NCI-H2107 treated with DMSO at 0.1 percent for 48 hours (cell line): ENCODE results near the gene SNF8.

Source experiments
- DNase-seq: peaks from one replicate; lab custom pipeline; 2025; ENCODE audit not compliant: unreplicated experiment; lab: John Stamatoyannopoulos, UW

SNF8 gene

GRCh38 chr17:48929812-48930165, 14.9 kb downstream of the SNF8 start:
- no peak for DNase-seq

GRCh38 chr17:48928876-48929811, 15.5 kb downstream of the SNF8 start:
- DNase-seq: no peak

- no peak for DNase-seq
Observed at GRCh38 chr17:48927978-48928745, 16.5 kb downstream of the SNF8 start.

- peak; percentile 50 for DNase-seq
Observed at GRCh38 chr17:48925991-48926342, 18.7 kb downstream of the SNF8 start.

- no peak for DNase-seq
Observed at GRCh38 chr17:48925251-48925990, 19.2 kb downstream of the SNF8 start.

- DNase-seq: no peak
Observed at GRCh38 chr17:48915459-48916282, 29.0 kb downstream of the SNF8 start.

GRCh38 chr17:48912476-48912875, 32.2 kb downstream of the SNF8 start:
- DNase-seq: no peak

GRCh38 chr17:48910370-48910769, 34.3 kb downstream of the SNF8 start:
- DNase-seq: peak; percentile 18

GRCh38 chr17:48909783-48910182, 34.9 kb downstream of the SNF8 start:
- DNase-seq: no peak

GRCh38 chr17:48908853-48909394, 35.7 kb downstream of the SNF8 start:
- peak; percentile 21 for DNase-seq

- peak; percentile 76 for DNase-seq
Observed at GRCh38 chr17:48908047-48908843, 36.4 kb downstream of the SNF8 start, which contains the start of gene UBE2Z. TSS of gene UBE2Z (plus strand) at chr17:48908407. CDS start at chr17:48908504, 97 bp downstream.

GRCh38 chr17:48907713-48908046, 37.0 kb downstream of the SNF8 start:
- DNase-seq: no peak

GRCh38 chr17:48905987-48906515, 38.6 kb downstream of the SNF8 start:
- no peak for DNase-seq

- no peak for DNase-seq
Observed at GRCh38 chr17:48904428-48904827, 40.2 kb downstream of the SNF8 start.

GRCh38 chr17:48903401-48903800, 41.2 kb downstream of the SNF8 start:
- no peak for DNase-seq

- DNase-seq: no peak
Observed at GRCh38 chr17:48901241-48901640, 43.4 kb downstream of the SNF8 start.

- DNase-seq: peak; percentile 14
Observed at GRCh38 chr17:48894886-48895285, 49.8 kb downstream of the SNF8 start.

GRCh38 chr17:48893646-48894508, 50.8 kb downstream of the SNF8 start:
- no peak for DNase-seq
